Posterior vena cava (tissue), 2 donors: ENCODE measurements around the gene JARID2. TPM values are rescaled to one million over a fixed set of nuclear protein-coding genes. Genes with fewer than 3 reads are reported as not detected.
"Not testable (repeated sequence)": the region's sequence is repeated elsewhere in the genome, so short reads cannot be mapped to it uniquely, and the experiment has no call there.

Source experiments
- DNase-seq: peaks from one replicate; pipeline ENCODE4 v3.0.0-alpha.2; 2020; ENCODE audit warnings: low spot score
- intact Hi-C, 2 donors: fragments of 100-400 bp; cut with DNase I; formaldehyde crosslinking; loops; one replicate each; pipeline versions ENCODE4 v1.14.1 to v1.14.2; 2022 to 2023
- total RNA-seq, 2 donors: library from RNA; stranded (reverse); fragmentation: NEBNext Ultra II Directional; extraction: Animal tissue kit (Norgen Biotek cat#: 25700); gene quantifications; one replicate each; pipeline ENCODE4 v1.2.1, GENCODE V29; 2021
- donor health status: DM: yes; HTN: yes; CAD: no.
- donor health status: DM: yes; HTN: yes; CAD: no.

JARID2 gene
- total RNA-seq, 2 donors from 2014 or later: 8.3 to 9.5 TPM

GRCh38 chr6:15523679-15524630 is 278.1 kb downstream of the JARID2 start:
- no peak for DNase-seq
- intact Hi-C loops: no loop called here

GRCh38 chr6:15524861-15525401 is 279.1 kb downstream of the JARID2 start:
- intact Hi-C loops: no loop called here
- no peak for DNase-seq

- no peak for DNase-seq
- intact Hi-C loops: no loop called here
Measured at GRCh38 chr6:15526212-15526701, 280.4 kb downstream of the JARID2 start.

- no peak for DNase-seq
- intact Hi-C loops: no loop called here
Measured at GRCh38 chr6:15527838-15528617, 282.2 kb downstream of the JARID2 start.

- no peak for DNase-seq
- intact Hi-C loops: no loop called here
Measured at GRCh38 chr6:15528870-15529269, 283.0 kb downstream of the JARID2 start.

- no peak for DNase-seq
- intact Hi-C loops: no loop called here
Measured at GRCh38 chr6:15530411-15530810, 284.5 kb downstream of the JARID2 start.

- DNase-seq: no peak
- intact Hi-C loops: no loop called here
Measured at GRCh38 chr6:15531973-15532372, 286.1 kb downstream of the JARID2 start.

- DNase-seq: no peak
- intact Hi-C loops: no loop called here
Measured at GRCh38 chr6:15533379-15534026, 287.6 kb downstream of the JARID2 start.

GRCh38 chr6:15534974-15535373 is 289.1 kb downstream of the JARID2 start:
- no peak for DNase-seq
- intact Hi-C loops: no loop called here

- DNase-seq: no peak
- intact Hi-C loops: no loop called here
Measured at GRCh38 chr6:15535495-15536197, 289.8 kb downstream of the JARID2 start.

GRCh38 chr6:15536198-15536955 is 290.5 kb downstream of the JARID2 start:
- no peak for DNase-seq

GRCh38 chr6:15538106-15538505 is 292.2 kb downstream of the JARID2 start:
- intact Hi-C loops: no loop called here
- DNase-seq: no peak

More at GRCh38 chr6:15536198-15536955, 290.5 kb downstream of the JARID2 start:
- intact Hi-C loops: no loop called here

- intact Hi-C loops: no loop called here
- DNase-seq: no peak
Measured at GRCh38 chr6:15538766-15539495, 293.1 kb downstream of the JARID2 start.

GRCh38 chr6:15539722-15540270 is 293.9 kb downstream of the JARID2 start:
- intact Hi-C loops: no loop called here
- no peak for DNase-seq

- DNase-seq, intact Hi-C loops: not testable (repeated sequence)
Measured at GRCh38 chr6:15543332-15543917, 297.6 kb downstream of the JARID2 start.

- intact Hi-C loops: no loop called here
- no peak for DNase-seq
Measured at GRCh38 chr6:15544321-15544900, 298.5 kb downstream of the JARID2 start.
